HG03175 (cell line): ENCODE measurements around the gene CYP4V2.
"Not testable (repeated sequence)": the region's sequence is repeated elsewhere in the genome, so short reads cannot be mapped to it uniquely, and the experiment has no call there.

Source experiments
- ATAC-seq: cut with Tn5 transposase; IDR thresholded peaks from one replicate; pipeline ENCODE4 v1.9.1; 2021; ENCODE audit warnings: mild to moderate bottlenecking, moderate library complexity; ENCODE audit not compliant: unreplicated experiment

The CYP4V2 gene

GRCh38 chr4:186227744-186228513, 36.6 kb downstream of the CYP4V2 start:
- ATAC-seq: no peak

- ATAC-seq: no peak
Measured at GRCh38 chr4:186228514-186228894, 37.1 kb downstream of the CYP4V2 start.

- ATAC-seq: no peak
Measured at GRCh38 chr4:186234367-186234766, 43.0 kb downstream of the CYP4V2 start.

GRCh38 chr4:186236126-186236525, 44.8 kb downstream of the CYP4V2 start:
- no peak for ATAC-seq

- no peak for ATAC-seq
Measured at GRCh38 chr4:186240452-186240847, 49.1 kb downstream of the CYP4V2 start.

GRCh38 chr4:186240848-186241491, 49.6 kb downstream of the CYP4V2 start:
- ATAC-seq: no peak

GRCh38 chr4:186241616-186242015, 50.2 kb downstream of the CYP4V2 start:
- no peak for ATAC-seq

GRCh38 chr4:186242031-186242430, 50.7 kb downstream of the CYP4V2 start:
- not testable (repeated sequence) for ATAC-seq

GRCh38 chr4:186243331-186243730, 52.0 kb downstream of the CYP4V2 start:
- no peak for ATAC-seq

GRCh38 chr4:186244835-186245234, 53.5 kb downstream of the CYP4V2 start:
- no peak for ATAC-seq

- ATAC-seq: not testable (repeated sequence)
Measured at GRCh38 chr4:186247062-186247752, 55.8 kb downstream of the CYP4V2 start.

- ATAC-seq: no peak
Measured at GRCh38 chr4:186248643-186249042, 57.3 kb downstream of the CYP4V2 start.

GRCh38 chr4:186249785-186250754, 58.7 kb downstream of the CYP4V2 start:
- ATAC-seq: no peak

- no peak for ATAC-seq
Measured at GRCh38 chr4:186250760-186251159, 59.4 kb downstream of the CYP4V2 start.

GRCh38 chr4:186255122-186255521, 63.8 kb downstream of the CYP4V2 start:
- no peak for ATAC-seq

GRCh38 chr4:186258216-186258811, 66.9 kb downstream of the CYP4V2 start:
- ATAC-seq: no peak

GRCh38 chr4:186260117-186260503, 68.7 kb downstream of the CYP4V2 start:
- ATAC-seq: no peak
